Measurements from ENCODE around the gene KIF5A.
A peak's percentile ranks its signal among the peaks of the same experiment; 100 is the strongest.

KIF5A gene

GRCh38 chr12:57627501-57628279, 77.8 kb downstream of the KIF5A start:
- no peaks in the 10 kb centered on the region for H3K4me1 ChIP-seq (ENCODE audit: insufficient read depth, poor library complexity, severe bottlenecking)
- peaks cover 9% of the 10 kb centered on the region for H3K27me3 ChIP-seq (ENCODE audit: insufficient read depth, poor library complexity, severe bottlenecking)
- no peak; the same call in 2 of the 3 replicates for ATAC-seq (ENCODE audit: low read depth)
- DNase-seq (ENCODE audit: low spot score): peak; percentile 59
- no peaks in the 10 kb centered on the region for H3K9me3 ChIP-seq (ENCODE audit: severe bottlenecking)
- H3K4me3 ChIP-seq (ENCODE audit: severe bottlenecking): no peak overlapping the region
- TF ChIP-seq CTCF (IDR thresholded peaks at IDR 0.05; ENCODE audit: poor library complexity, severe bottlenecking): no peak
- H3K36me3 ChIP-seq (ENCODE audit: low read depth): no peaks in the 10 kb centered on the region
- no peak overlapping the region for H3K27ac ChIP-seq (ENCODE audit: poor library complexity, severe bottlenecking)

- TF ChIP-seq CTCF (IDR thresholded peaks at IDR 0.05; ENCODE audit: poor library complexity, severe bottlenecking): no peak
- Histone ChIP-seq H3K27ac (ENCODE audit: poor library complexity, severe bottlenecking) (no peak overlapping the region), H3K36me3 (ENCODE audit: low read depth) (no peaks in the 10 kb centered on the region), H3K4me1 (ENCODE audit: insufficient read depth, poor library complexity, severe bottlenecking) (no peaks in the 10 kb centered on the region), H3K4me3 (ENCODE audit: severe bottlenecking) (no peak overlapping the region), H3K9me3 (ENCODE audit: severe bottlenecking) (no peaks in the 10 kb centered on the region), H3K27me3 (ENCODE audit: insufficient read depth, poor library complexity, severe bottlenecking) (peaks cover 3% of the 10 kb centered on the region)
- ATAC-seq (ENCODE audit: low read depth): no peak
- peak; percentile 49 for DNase-seq (ENCODE audit: low spot score)
Measured at GRCh38 chr12:57628280-57629191, 78.7 kb downstream of the KIF5A start.

DNA sequence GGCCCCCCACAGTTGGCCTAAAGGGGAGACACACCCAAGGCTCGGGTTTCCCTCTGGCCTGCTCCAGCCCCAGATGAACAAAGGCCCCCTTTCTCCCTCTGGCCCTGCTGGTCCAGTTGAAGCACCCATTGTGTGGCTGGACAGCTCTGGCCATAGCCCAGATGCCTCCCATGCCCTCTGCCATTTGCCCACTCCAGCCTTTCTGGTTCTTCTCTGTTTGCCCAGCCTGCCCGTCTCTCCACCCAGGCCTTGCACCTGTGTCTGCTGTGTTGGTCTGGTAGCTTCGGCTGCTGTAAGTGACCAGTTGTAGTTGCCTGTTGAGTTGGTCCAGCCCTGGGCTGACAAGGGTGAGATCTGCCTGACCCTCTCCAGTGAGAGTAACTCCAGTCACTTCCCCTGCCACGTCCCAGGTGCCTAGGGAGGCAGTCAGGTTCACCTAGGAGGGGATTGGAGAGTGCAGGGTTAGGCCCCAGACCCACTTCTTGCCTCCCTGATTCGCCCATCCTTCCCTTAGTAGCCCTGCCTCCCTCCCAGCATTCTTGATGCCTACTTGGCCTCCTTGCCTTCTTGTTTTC, 80.1 kb downstream of the KIF5A start:
- no peaks in the 10 kb centered on the region for H3K36me3 ChIP-seq (ENCODE audit: low read depth)
- H3K27me3 ChIP-seq (ENCODE audit: insufficient read depth, poor library complexity, severe bottlenecking): peaks cover 3% of the 10 kb centered on the region
- DNase-seq (ENCODE audit: low spot score): no peak
- ATAC-seq (ENCODE audit: low read depth): no peak
- no peaks in the 10 kb centered on the region for H3K9me3 ChIP-seq (ENCODE audit: severe bottlenecking)
- H3K4me1 ChIP-seq (ENCODE audit: insufficient read depth, poor library complexity, severe bottlenecking): no peaks in the 10 kb centered on the region
- no peak overlapping the region for H3K4me3 ChIP-seq (ENCODE audit: severe bottlenecking)
- no peak overlapping the region for H3K27ac ChIP-seq (ENCODE audit: poor library complexity, severe bottlenecking)
- TF ChIP-seq CTCF (IDR thresholded peaks at IDR 0.05; ENCODE audit: poor library complexity, severe bottlenecking): no peak

- H3K9me3 ChIP-seq (ENCODE audit: severe bottlenecking): no peaks in the 10 kb centered on the region
- ATAC-seq (ENCODE audit: low read depth) (no peak), DNase-seq (ENCODE audit: low spot score) (no peak)
- no peak overlapping the region for H3K4me3 ChIP-seq (ENCODE audit: severe bottlenecking)
- no peak overlapping the region for H3K27ac ChIP-seq (ENCODE audit: poor library complexity, severe bottlenecking)
- no peaks in the 10 kb centered on the region for H3K36me3 ChIP-seq (ENCODE audit: low read depth)
- no peak for TF ChIP-seq CTCF (IDR thresholded peaks at IDR 0.05; ENCODE audit: poor library complexity, severe bottlenecking)
- H3K27me3 ChIP-seq (ENCODE audit: insufficient read depth, poor library complexity, severe bottlenecking): peaks cover 3% of the 10 kb centered on the region
- no peaks in the 10 kb centered on the region for H3K4me1 ChIP-seq (ENCODE audit: insufficient read depth, poor library complexity, severe bottlenecking)
Measured at GRCh38 chr12:57630891-57631433, 81.1 kb downstream of the KIF5A start.

Data from RWPE2 (cell line).